GM23338 (cell line): ENCODE measurements around the gene NUDT9. TPM values are rescaled to one million over a fixed set of nuclear protein-coding genes. Genes with fewer than 3 reads are reported as not detected.

Experiments
- ATAC-seq: fragments of 200-7000 bp; cut with Tn5 transposase; 3 replicates; pipeline ENCODE4 v1.9.1; 2020
- DNase-seq: peaks from one replicate; pipeline ENCODE4 v3.0.0-alpha.2; 2015; ENCODE audit warnings: low spot score
- H2AFZ ChIP-seq: fragments of 200-600 bp; sonication (generic); 2 replicates; pipeline ENCODE4 v1.8.0; 2016; ENCODE audit warnings: antibody characterized with exemption, mild to moderate bottlenecking, moderate library complexity
- H3F3A ChIP-seq: fragments of 200-600 bp; sonication (generic); replicated peaks from 2 replicates; pipeline ENCODE4 v1.8.0; 2017; ENCODE audit warnings: antibody characterized with exemption, mixed run types, low read depth
- H3K27ac ChIP-seq: fragments of 200-600 bp; sonication (generic); 2 replicates; pipeline ENCODE4 v1.6.1; 2016; ENCODE audit warnings: low read depth
- H3K27me3 ChIP-seq: fragments of 200-600 bp; sonication (generic); 2 replicates; pipeline ENCODE4 v1.8.0; 2016; ENCODE audit warnings: mild to moderate bottlenecking, mixed run types, moderate library complexity; ENCODE audit not compliant: insufficient read depth
- H3K36me3 ChIP-seq: fragments of 200-600 bp; sonication (generic); 2 replicates; pipeline ENCODE4 v1.8.0; 2016; ENCODE audit warnings: mild to moderate bottlenecking; ENCODE audit not compliant: insufficient read depth
- H3K4me1 ChIP-seq: fragments of 200-600 bp; sonication (generic); 2 replicates; pipeline ENCODE4 v1.8.0; 2016; ENCODE audit warnings: mild to moderate bottlenecking, moderate library complexity; ENCODE audit not compliant: insufficient read depth
- H3K4me2 ChIP-seq: fragments of 200-600 bp; sonication (generic); 2 replicates; pipeline ENCODE4 v1.7.1; 2017; ENCODE audit warnings: mixed run types
- H3K4me3 ChIP-seq: fragments of 200-600 bp; sonication (generic); 2 replicates; pipeline ENCODE4 v1.6.1; 2016; ENCODE audit warnings: mixed run types
- H3K79me2 ChIP-seq: fragments of 200-600 bp; sonication (generic); replicated peaks from 2 replicates; pipeline ENCODE4 v1.8.0; 2017; ENCODE audit warnings: mild to moderate bottlenecking; ENCODE audit not compliant: insufficient read depth
- H3K9me2 ChIP-seq: fragments of 200-600 bp; sonication (generic); 2 replicates; pipeline ENCODE4 v1.8.0; 2017; ENCODE audit not compliant: insufficient read depth
- H4K20me1 ChIP-seq: fragments of 200-600 bp; sonication (generic); replicated peaks from 2 replicates; pipeline ENCODE4 v1.8.0; 2017; ENCODE audit warnings: mild to moderate bottlenecking; ENCODE audit not compliant: insufficient read depth
- H3K27ac Mint-ChIP-seq: 2 replicates; pipeline ENCODE4 v1.8.0; 2020; ENCODE audit warnings: inconsistent platforms, mild to moderate bottlenecking, moderate library complexity, mixed read lengths
- H3K27me3 Mint-ChIP-seq: 3 replicates; pipeline ENCODE4 v1.8.0; 2022; ENCODE audit warnings: low read depth, mild to moderate bottlenecking, moderate library complexity, mixed read lengths, inconsistent platforms; ENCODE audit not compliant: insufficient read depth, poor library complexity
- H3K36me3 Mint-ChIP-seq: 3 replicates; pipeline ENCODE4 v1.8.0; 2021; ENCODE audit warnings: low read depth, mild to moderate bottlenecking, inconsistent platforms, moderate library complexity, mixed read lengths
- H3K4me1 Mint-ChIP-seq: 3 replicates; pipeline ENCODE4 v1.8.0; 2020; ENCODE audit warnings: mild to moderate bottlenecking, inconsistent platforms, mixed read lengths
- H3K4me3 Mint-ChIP-seq: 3 replicates; pipeline ENCODE4 v1.8.0; 2021; ENCODE audit warnings: moderate library complexity, mild to moderate bottlenecking, inconsistent platforms, mixed read lengths
- H3K9me3 Mint-ChIP-seq: 3 replicates; pipeline ENCODE4 v1.8.0; 2020; ENCODE audit warnings: moderate library complexity, mild to moderate bottlenecking, inconsistent platforms, mixed read lengths
- CREB1 ChIP-seq: fragments of 250-450 bp; sonication (Bioruptor Pico); IDR thresholded peaks from 2 replicates; pipeline ENCODE4 v1.5.0; 2020; ENCODE audit warnings: low read depth, mild to moderate bottlenecking, moderate library complexity
- CTCF ChIP-seq, 2 experiments: fragments of 200-600 bp in 1 of 2; sonication (generic) in 1 of 2; conservative IDR thresholded peaks; 2 replicates each; pipeline versions ENCODE4 v1.5.1 to v1.6.1; 2016 to 2017; ENCODE audit warnings: antibody characterized with exemption in 2 of 2, low read depth in 2 of 2, mild to moderate bottlenecking in 2 of 2, moderate library complexity in 1 of 2
- EZH2phosphoT487 ChIP-seq: fragments of 200-600 bp; sonication (generic); IDR thresholded peaks from one replicate; pipeline ENCODE4 v1.8.1; 2018; ENCODE audit warnings: antibody characterized with exemption; ENCODE audit not compliant: unreplicated experiment
- POLR2AphosphoS5 ChIP-seq: IDR thresholded peaks from 2 replicates; pipeline ENCODE4 v1.6.1; 2016; ENCODE audit warnings: antibody characterized with exemption, low read depth
- REST ChIP-seq: IDR thresholded peaks from one replicate; pipeline ENCODE4 v1.6.1; 2018; ENCODE audit warnings: antibody characterized with exemption; ENCODE audit not compliant: unreplicated experiment
- STAT1 ChIP-seq: IDR thresholded peaks from one replicate; pipeline ENCODE4 v1.6.1; 2016; ENCODE audit warnings: antibody characterized with exemption; ENCODE audit not compliant: unreplicated experiment
- ZNF331 ChIP-seq: fragments of 250-450 bp; sonication (Bioruptor Pico); IDR thresholded peaks from 2 replicates; pipeline ENCODE4 v1.5.0; 2020; ENCODE audit warnings: low read depth, mild to moderate bottlenecking, moderate library complexity
- ZNF462 ChIP-seq: fragments of 250-450 bp; sonication (Bioruptor Pico); IDR thresholded peaks from 2 replicates; pipeline ENCODE4 v1.5.0; 2020; ENCODE audit warnings: mild to moderate bottlenecking, moderate library complexity
- polyA plus RNA-seq: library from polyadenylated mRNA; unstranded; fragments of >200 nt; fragmentation: Nextera tagmentation; extraction: Ambion mirVana; gene quantifications from 2 replicates; pipeline ENCODE4 v1.2.1, GENCODE V29; 2016
- total RNA-seq: library from RNA; depleted of rRNA; stranded (reverse); fragments of >200 nt; shearing (Covaris generic); gene quantifications from 2 replicates; pipeline ENCODE4 v1.2.3, GENCODE V29; 2014

NUDT9 gene
- total and polyA plus RNA-seq, 2 experiments from 2014 or later, result 22.9 to 43.4 TPM

- Mint-ChIP-seq H3K9me3 (peaks cover 20% of the 10 kb centered on the region), H3K4me3 (no peak overlapping the region), H3K27me3 (no peaks in the 10 kb centered on the region), H3K4me1 (peaks cover 4% of the 10 kb centered on the region), H3K27ac (no peak overlapping the region), H3K36me3 (peaks cover 5% of the 10 kb centered on the region; the same call in 2 of the 3 replicates)
- Histone ChIP-seq H3K27ac (no peak overlapping the region), H3K9me2 (peaks cover 9% of the 10 kb centered on the region; the same call in 1 of the 2 replicates), H4K20me1 (no peaks in the 10 kb centered on the region), H3K79me2 (no peaks in the 10 kb centered on the region), H3K36me3 (no peaks in the 10 kb centered on the region), H3K4me2 (no peak overlapping the region), H3K4me3 (no peak overlapping the region), H2AFZ (no peak overlapping the region), H3K27me3 (no peaks in the 10 kb centered on the region), H3F3A (no peaks in the 10 kb centered on the region), H3K4me1 (no peaks in the 10 kb centered on the region)
- no peak for DNase-seq
- ATAC-seq, result no peak
- TF ChIP-seq REST (no peak), POLR2AphosphoS5 (no peak), EZH2phosphoT487 (no peak), ZNF331 (CRISPR knock-in tag) (no peak), CREB1 (CRISPR knock-in tag) (no peak), STAT1 (no peak), ZNF462 (CRISPR knock-in tag) (no peak), CTCF (conservative IDR thresholded peaks at IDR 0.05; ENCODE audit: low read depth in 2 of 2) (no peak)
These were observed 7.6 kb upstream of the NUDT9 start for GRCh38 chr4:87414816-87415215.
